ENCODE data around the gene LZTR1. TPM values are rescaled to one million over a fixed set of nuclear protein-coding genes. Genes with fewer than 3 reads are reported as not detected.

LZTR1 gene
- total RNA-seq, 1 experiment from 2014 or later = 41.0 TPM

- Histone ChIP-seq H2AFZ (ENCODE audit: low read length) (no peak overlapping the region), H3K36me3 (ENCODE audit: low read depth, low read length) (no peaks in the 10 kb centered on the region), H4K20me1 (ENCODE audit: low read length) (no peaks in the 10 kb centered on the region), H3K4me2 (ENCODE audit: low read length) (no peak overlapping the region), H3K9me2 (replicated peaks; ENCODE audit: low read length) (no peaks in the 10 kb centered on the region), H3K9ac (ENCODE audit: low read length) (no peak overlapping the region), H3K9me3 (ENCODE audit: low read length) (no peaks in the 10 kb centered on the region), H3K27me3 (ENCODE audit: low read length) (no peaks in the 10 kb centered on the region), H3K27ac (ENCODE audit: low read length) (no peak overlapping the region), H3K4me1 (ENCODE audit: insufficient read depth, low read length) (no peaks in the 10 kb centered on the region), H3F3A (ENCODE audit: low read length, unreplicated experiment) (no peaks in the 10 kb centered on the region), H3K79me2 (ENCODE audit: low read length) (no peaks in the 10 kb centered on the region), H3K4me3 (ENCODE audit: low read length) (no peak overlapping the region)
- no peak for TF ChIP-seq EZH2 (IDR thresholded peaks at IDR 0.05; ENCODE audit: low read length, unreplicated experiment)
- TF ChIP-seq EZH2phosphoT487 (IDR thresholded peaks at IDR 0.05; ENCODE audit: borderline replicate concordance, low read length) = no peak
- no peak for TF ChIP-seq CTCF (conservative IDR thresholded peaks at IDR 0.05; ENCODE audit: low read depth, low read length)
- DNase-seq (no peak), ATAC-seq (no peak)
- ChIA-PET CTCF (no interaction called here), POLR2A (ENCODE audit: unreplicated experiment) (interaction anchor here (0.5 kb wide), 1 partner anchor 68 kb away, joined by 3 read pairs; no protein-coding TSS in a partner anchor)
- intact Hi-C loops (cut with micrococcal nuclease) = no loop called here
- no TSS peak for BruUV-seq (replicated peaks)
These were observed 44.9 kb downstream of the LZTR1 start for GRCh38 chr22:21026783-21027692.

- Histone ChIP-seq H4K20me1 (ENCODE audit: low read length) (no peaks in the 10 kb centered on the region), H3K4me2 (ENCODE audit: low read length) (no peak overlapping the region), H3K4me3 (ENCODE audit: low read length) (no peak overlapping the region), H3K9ac (ENCODE audit: low read length) (no peak overlapping the region), H3K4me1 (ENCODE audit: insufficient read depth, low read length) (no peaks in the 10 kb centered on the region), H3K9me3 (ENCODE audit: low read length) (no peaks in the 10 kb centered on the region), H3K79me2 (ENCODE audit: low read length) (no peaks in the 10 kb centered on the region), H2AFZ (ENCODE audit: low read length) (no peak overlapping the region), H3F3A (ENCODE audit: low read length, unreplicated experiment) (no peaks in the 10 kb centered on the region), H3K27me3 (ENCODE audit: low read length) (no peaks in the 10 kb centered on the region), H3K27ac (ENCODE audit: low read length) (no peak overlapping the region), H3K36me3 (ENCODE audit: low read depth, low read length) (no peaks in the 10 kb centered on the region), H3K9me2 (replicated peaks; ENCODE audit: low read length) (no peaks in the 10 kb centered on the region)
- BruUV-seq (replicated peaks) = no TSS peak
- TF ChIP-seq EZH2phosphoT487 (IDR thresholded peaks at IDR 0.05; ENCODE audit: borderline replicate concordance, low read length) = no peak
- no peak for TF ChIP-seq EZH2 (IDR thresholded peaks at IDR 0.05; ENCODE audit: low read length, unreplicated experiment)
- no peak for TF ChIP-seq CTCF (conservative IDR thresholded peaks at IDR 0.05; ENCODE audit: low read depth, low read length)
- POLR2A ChIA-PET (ENCODE audit: unreplicated experiment) = no interaction called here
- CTCF ChIA-PET = no interaction called here
- intact Hi-C loops (cut with micrococcal nuclease) = no loop called here
- ATAC-seq (no peak), DNase-seq (no peak)
These were observed 46.5 kb downstream of the LZTR1 start for GRCh38 chr22:21028277-21029251.

Data from PC-3 (cell line).